GM18951 (cell line): ENCODE results near the gene KRTAP10-10.
"Not testable (repeated sequence)": the region's sequence is repeated elsewhere in the genome, so short reads cannot be mapped to it uniquely, and the experiment has no call there.

Experiments
- POLR2A ChIP-seq: IDR thresholded peaks from 4 replicates; pipeline ENCODE4 v1.6.1; 2011; ENCODE audit warnings: mild to moderate bottlenecking; ENCODE audit not compliant: insufficient read length, insufficient read depth; ENCODE audit errors: extremely low read depth
- in situ Hi-C: fragments of 300-500 bp; cut with MboI; formaldehyde crosslinking; loops from one replicate; pipeline ENCODE4 v1.12.0; 2022; ENCODE audit warnings: low sequenced_read_pairs, mixed read lengths, inconsistent platforms; ENCODE audit not compliant: unreplicated experiment

KRTAP10-10 gene

GRCh38 chr21:44599264-44600029 lies 37.7 kb upstream of the KRTAP10-10 start:
- in situ Hi-C loops, result no loop called here
- TF ChIP-seq POLR2A, result no peak

- in situ Hi-C loops, result not testable (repeated sequence)
Measured at GRCh38 chr21:44600118-44600978, 36.8 kb upstream of the KRTAP10-10 start, which contains the start of gene KRTAP10-7. KRTAP10-7 (plus strand) TSS chr21:44600597; CDS start chr21:44600622, 25 bp downstream.

GRCh38 chr21:44601091-44601490 lies 36.1 kb upstream of the KRTAP10-10 start:
- in situ Hi-C loops, result not testable (repeated sequence)

- in situ Hi-C loops, result no loop called here
- no peak for TF ChIP-seq POLR2A
Measured at GRCh38 chr21:44601596-44602462, 35.3 kb upstream of the KRTAP10-10 start.

- in situ Hi-C loops, result no loop called here
- no peak for TF ChIP-seq POLR2A
Measured at GRCh38 chr21:44602463-44602850, 34.7 kb upstream of the KRTAP10-10 start.

GRCh38 chr21:44603109-44603875 lies 33.9 kb upstream of the KRTAP10-10 start:
- no peak for TF ChIP-seq POLR2A
- in situ Hi-C loops, result no loop called here

- no peak for TF ChIP-seq POLR2A
- in situ Hi-C loops, result no loop called here
Measured at GRCh38 chr21:44603911-44604310, 33.2 kb upstream of the KRTAP10-10 start.

- TF ChIP-seq POLR2A, result no peak
- in situ Hi-C loops, result no loop called here
Measured at GRCh38 chr21:44606495-44606894, 30.7 kb upstream of the KRTAP10-10 start.

GRCh38 chr21:44609193-44609592 lies 28.0 kb upstream of the KRTAP10-10 start:
- in situ Hi-C loops, result no loop called here
- TF ChIP-seq POLR2A, result no peak

- in situ Hi-C loops, result not testable (repeated sequence)
Measured at GRCh38 chr21:44610157-44610843, 26.9 kb upstream of the KRTAP10-10 start.

- in situ Hi-C loops, result no loop called here
Measured at GRCh38 chr21:44611551-44611950, 25.6 kb upstream of the KRTAP10-10 start.

GRCh38 chr21:44612029-44612486 lies 25.1 kb upstream of the KRTAP10-10 start, which contains the start of gene KRTAP10-8:
KRTAP10-8 (plus strand) TSS chr21:44612079; CDS start chr21:44612101, 22 bp downstream.
- no peak for TF ChIP-seq POLR2A
- in situ Hi-C loops, result no loop called here

More at GRCh38 chr21:44611551-44611950, 25.6 kb upstream of the KRTAP10-10 start:
- no peak for TF ChIP-seq POLR2A
